ENCODE measurements around the gene CNTNAP2.

CNTNAP2 gene

DNA sequence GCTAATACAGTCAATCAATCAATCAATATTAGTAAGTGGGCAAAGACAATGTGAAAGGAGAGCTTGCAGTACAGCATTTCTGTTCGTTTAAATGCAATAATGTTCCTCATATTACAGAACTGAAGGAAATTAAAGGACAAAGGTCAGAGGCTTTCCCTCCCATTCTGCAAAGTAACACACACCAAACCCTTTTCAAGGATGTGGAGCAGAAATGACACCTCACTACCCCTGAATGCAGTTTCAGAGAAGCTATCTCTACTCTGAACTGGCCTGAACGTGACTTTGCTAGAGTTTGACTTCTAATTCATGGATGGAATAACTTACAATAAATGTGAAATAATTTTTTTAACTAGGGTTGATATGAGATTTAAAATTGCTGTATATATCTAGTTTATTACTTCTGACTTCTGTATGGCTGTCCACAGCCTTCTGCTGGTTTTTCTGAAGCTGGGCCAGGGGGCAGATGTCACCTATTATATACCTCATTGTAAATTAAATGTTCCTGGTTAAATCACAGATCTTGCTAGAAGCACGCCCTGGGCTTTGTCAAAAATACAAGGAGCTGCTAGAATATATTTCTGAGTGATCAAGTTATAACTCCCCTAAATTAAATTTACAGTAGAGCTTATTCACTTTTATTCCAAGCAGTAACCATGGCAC is 2317.1 kb downstream of the CNTNAP2 start:
- TF ChIP-seq, protein P1, sequence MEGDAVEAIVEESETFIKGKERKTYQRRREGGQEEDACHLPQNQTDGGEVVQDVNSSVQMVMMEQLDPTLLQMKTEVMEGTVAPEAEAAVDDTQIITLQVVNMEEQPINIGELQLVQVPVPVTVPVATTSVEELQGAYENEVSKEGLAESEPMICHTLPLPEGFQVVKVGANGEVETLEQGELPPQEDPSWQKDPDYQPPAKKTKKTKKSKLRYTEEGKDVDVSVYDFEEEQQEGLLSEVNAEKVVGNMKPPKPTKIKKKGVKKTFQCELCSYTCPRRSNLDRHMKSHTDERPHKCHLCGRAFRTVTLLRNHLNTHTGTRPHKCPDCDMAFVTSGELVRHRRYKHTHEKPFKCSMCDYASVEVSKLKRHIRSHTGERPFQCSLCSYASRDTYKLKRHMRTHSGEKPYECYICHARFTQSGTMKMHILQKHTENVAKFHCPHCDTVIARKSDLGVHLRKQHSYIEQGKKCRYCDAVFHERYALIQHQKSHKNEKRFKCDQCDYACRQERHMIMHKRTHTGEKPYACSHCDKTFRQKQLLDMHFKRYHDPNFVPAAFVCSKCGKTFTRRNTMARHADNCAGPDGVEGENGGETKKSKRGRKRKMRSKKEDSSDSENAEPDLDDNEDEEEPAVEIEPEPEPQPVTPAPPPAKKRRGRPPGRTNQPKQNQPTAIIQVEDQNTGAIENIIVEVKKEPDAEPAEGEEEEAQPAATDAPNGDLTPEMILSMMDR (IDR thresholded peaks at IDR 0.05; ENCODE audit: insufficient read depth, low read length, poor library complexity, severe bottlenecking): no peak
- TF ChIP-seq EZH2phosphoT487 (conservative IDR thresholded peaks at IDR 0.05; ENCODE audit: low read length): no peak
- Histone ChIP-seq H2AFZ (ENCODE audit: low read depth, low read length, severe bottlenecking) (no peak overlapping the region), H3K4me2 (ENCODE audit: low read depth, low read length, poor library complexity, severe bottlenecking) (no peak overlapping the region), H3K27me3 (ENCODE audit: low read length) (no peaks in the 10 kb centered on the region), H3F3A (ENCODE audit: insufficient read depth) (no peaks in the 10 kb centered on the region), H3K4me3 (ENCODE audit: insufficient read depth, low read length, poor library complexity, severe bottlenecking) (no peak overlapping the region), H3K79me2 (ENCODE audit: insufficient read depth, low read length) (no peaks in the 10 kb centered on the region), H3K9me3 (ENCODE audit: insufficient read depth, low read length) (no peaks in the 10 kb centered on the region), H3K9me2 (replicated peaks; ENCODE audit: insufficient read depth, low read length) (no peaks in the 10 kb centered on the region), H3K27ac (ENCODE audit: low read depth, low read length) (no peak overlapping the region), H3K36me3 (ENCODE audit: low read length) (no peaks in the 10 kb centered on the region), H4K20me1 (ENCODE audit: low read depth, low read length) (no peaks in the 10 kb centered on the region), H3K9ac (ENCODE audit: low read length) (no peak overlapping the region)

DNA sequence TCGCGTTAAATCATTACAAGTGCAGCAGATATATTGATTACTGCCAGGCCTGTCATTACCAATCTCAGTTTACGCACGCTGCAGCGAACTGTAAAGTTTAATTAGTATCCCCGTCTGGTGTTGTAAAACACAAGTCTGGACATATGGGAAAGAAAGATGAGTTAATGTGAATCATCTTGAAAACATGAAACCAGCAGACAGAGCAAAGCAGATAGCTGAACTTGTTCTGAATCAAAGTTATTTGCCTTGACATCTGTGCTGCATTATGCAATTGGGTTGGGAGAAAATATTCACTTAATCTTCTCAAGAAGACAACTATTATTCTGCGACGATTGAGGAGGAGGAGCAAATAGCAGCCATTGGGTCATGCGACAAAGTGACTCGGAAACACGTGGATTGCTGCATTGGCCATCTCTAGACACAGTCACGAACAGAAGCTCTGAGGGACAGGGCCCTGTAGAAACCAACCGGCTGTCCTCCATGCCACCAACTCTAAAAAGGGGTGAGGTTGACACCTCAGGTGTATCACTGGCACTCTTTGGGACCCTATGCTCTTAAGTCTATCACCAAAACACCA is 2317.7 kb downstream of the CNTNAP2 start:
- Histone ChIP-seq H3K27me3 (ENCODE audit: low read length) (no peaks in the 10 kb centered on the region), H3F3A (ENCODE audit: insufficient read depth) (no peaks in the 10 kb centered on the region), H2AFZ (ENCODE audit: low read depth, low read length, severe bottlenecking) (no peak overlapping the region), H3K4me2 (ENCODE audit: low read depth, low read length, poor library complexity, severe bottlenecking) (no peak overlapping the region), H3K79me2 (ENCODE audit: insufficient read depth, low read length) (no peaks in the 10 kb centered on the region), H3K4me3 (ENCODE audit: insufficient read depth, low read length, poor library complexity, severe bottlenecking) (no peak overlapping the region), H3K9me2 (replicated peaks; ENCODE audit: insufficient read depth, low read length) (no peaks in the 10 kb centered on the region), H3K9me3 (ENCODE audit: insufficient read depth, low read length) (no peaks in the 10 kb centered on the region), H3K36me3 (ENCODE audit: low read length) (no peaks in the 10 kb centered on the region), H3K27ac (ENCODE audit: low read depth, low read length) (no peak overlapping the region), H3K9ac (ENCODE audit: low read length) (no peak overlapping the region), H4K20me1 (ENCODE audit: low read depth, low read length) (no peaks in the 10 kb centered on the region)
- TF ChIP-seq EZH2phosphoT487 (conservative IDR thresholded peaks at IDR 0.05; ENCODE audit: low read length): no peak
- TF ChIP-seq, protein P1 (IDR thresholded peaks at IDR 0.05; ENCODE audit: insufficient read depth, low read length, poor library complexity, severe bottlenecking): no peak

DNA sequence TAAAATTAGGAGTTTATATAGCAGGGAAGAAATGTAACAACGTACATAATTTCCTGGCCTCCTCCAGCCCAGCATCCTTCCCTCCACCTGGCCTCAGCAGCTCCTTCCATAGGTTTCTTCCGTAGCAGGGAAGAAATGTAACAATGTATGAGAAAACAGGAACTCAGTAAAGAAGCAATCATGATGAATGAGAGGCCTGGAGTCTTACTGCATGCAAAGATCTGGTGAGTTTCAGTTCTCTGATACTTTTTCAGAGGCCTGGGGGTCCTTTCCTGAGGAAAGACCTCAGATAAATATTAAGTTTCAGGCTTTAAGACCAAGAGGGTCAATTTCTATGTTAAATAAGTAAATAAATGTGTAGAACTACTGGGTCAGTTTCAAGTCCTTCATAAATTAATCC is 2318.3 kb downstream of the CNTNAP2 start:
- no peak overlapping the region for H3K4me2 ChIP-seq (ENCODE audit: low read depth, low read length, poor library complexity, severe bottlenecking)
- no peaks in the 10 kb centered on the region for H3K9me3 ChIP-seq (ENCODE audit: insufficient read depth, low read length)
- no peaks in the 10 kb centered on the region for H4K20me1 ChIP-seq (ENCODE audit: low read depth, low read length)
- no peaks in the 10 kb centered on the region for H3F3A ChIP-seq (ENCODE audit: insufficient read depth)
- H3K4me3 ChIP-seq (ENCODE audit: insufficient read depth, low read length, poor library complexity, severe bottlenecking): no peak overlapping the region
- H3K27ac ChIP-seq (ENCODE audit: low read depth, low read length): no peak overlapping the region
- no peaks in the 10 kb centered on the region for H3K27me3 ChIP-seq (ENCODE audit: low read length)
- H3K9me2 ChIP-seq (replicated peaks; ENCODE audit: insufficient read depth, low read length): no peaks in the 10 kb centered on the region
- H2AFZ ChIP-seq (ENCODE audit: low read depth, low read length, severe bottlenecking): no peak overlapping the region
- no peak for TF ChIP-seq EZH2phosphoT487 (conservative IDR thresholded peaks at IDR 0.05; ENCODE audit: low read length)
- TF ChIP-seq, protein P1 (IDR thresholded peaks at IDR 0.05; ENCODE audit: insufficient read depth, low read length, poor library complexity, severe bottlenecking): no peak
- H3K36me3 ChIP-seq (ENCODE audit: low read length): no peaks in the 10 kb centered on the region
- no peaks in the 10 kb centered on the region for H3K79me2 ChIP-seq (ENCODE audit: insufficient read depth, low read length)
- no peak overlapping the region for H3K9ac ChIP-seq (ENCODE audit: low read length)
